Camera-type eye (tissue), 1 donor: ENCODE results near the gene TPM2. TPM values are rescaled to one million over a fixed set of nuclear protein-coding genes. Genes with fewer than 3 reads are reported as not detected.

Source experiments
- total RNA-seq: library from RNA; depleted of rRNA; stranded (reverse); fragments of >200 nt; gene quantifications from one replicate; pipeline ENCODE4 v1.2.3, GENCODE V29; 2014

TPM2 gene
- total RNA-seq = 288 TPM

DNA sequence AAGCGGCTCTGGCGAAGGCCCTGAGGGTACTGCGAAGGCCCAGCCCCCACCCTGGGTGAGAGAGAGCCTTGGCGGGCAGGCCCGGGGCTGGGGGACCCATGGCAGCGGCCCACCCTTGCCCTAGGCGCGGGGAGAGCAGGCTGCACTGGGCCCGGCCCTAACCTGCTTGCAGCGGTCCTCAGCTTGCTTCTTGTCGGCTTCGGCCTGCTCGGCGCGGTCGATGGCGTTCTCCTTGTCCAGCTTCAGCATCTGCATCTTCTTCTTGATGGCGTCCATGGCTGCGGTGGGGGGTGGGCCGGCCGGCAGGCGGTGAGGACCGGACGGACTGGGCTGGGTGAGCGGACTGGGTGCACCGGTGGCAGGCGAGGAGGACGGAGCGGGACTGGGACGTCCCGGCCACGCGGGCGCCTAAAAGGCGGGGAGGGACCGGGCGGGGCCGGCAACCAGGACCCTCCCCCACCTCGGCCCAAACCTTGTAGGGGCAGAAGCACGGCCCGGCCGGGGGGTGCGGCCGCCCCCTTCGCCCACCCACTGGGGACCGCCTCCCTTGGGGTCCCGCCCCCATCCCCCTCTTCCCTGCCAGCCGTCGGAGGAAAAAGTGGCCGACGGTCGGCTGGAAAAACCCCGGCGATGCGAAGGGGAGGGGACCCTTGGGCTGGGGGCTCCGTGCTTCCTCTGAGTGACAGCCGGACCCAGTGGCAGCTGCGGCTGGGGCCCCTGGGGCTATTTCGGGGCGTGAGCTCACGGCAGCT lies at the start of gene TPM2:
Gene TPM2, minus strand, starts transcription at position 384 of the 752 bp plus-strand sequence. Its CDS starts 108 bp downstream, at position 276.

DNA sequence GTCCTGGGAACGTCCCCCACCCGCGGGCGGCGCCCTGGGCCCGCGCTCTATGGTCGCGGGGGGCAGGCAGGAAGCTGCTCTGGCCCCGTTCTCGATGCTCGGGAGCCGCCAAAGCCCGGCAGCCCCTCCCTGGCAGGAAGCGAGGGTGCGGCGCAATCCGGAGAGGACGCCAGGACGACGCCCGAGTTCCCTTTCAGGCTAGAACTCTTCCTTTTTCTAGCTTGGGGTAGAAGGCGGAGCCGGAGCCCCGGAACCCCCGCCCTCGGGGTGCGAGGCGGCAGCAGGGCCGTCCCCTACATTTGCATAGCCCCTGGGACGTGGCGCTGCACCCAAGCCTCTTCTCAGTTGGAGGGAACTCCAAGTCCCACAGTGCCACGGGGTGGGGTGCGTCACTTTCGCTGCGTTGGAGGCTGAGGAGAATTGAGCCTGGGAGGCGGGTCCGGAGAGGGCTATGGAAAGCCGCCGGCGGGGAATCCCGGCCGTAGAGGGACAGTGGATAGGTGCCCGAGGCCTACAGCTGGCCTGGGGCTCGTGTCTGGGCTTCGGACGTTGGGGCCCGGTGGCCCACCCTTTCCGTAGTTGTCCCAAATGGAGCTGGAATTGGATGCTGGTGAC lies 42.6 kb upstream of the TPM2 start, which contains the start of the genes CREB3 and TLN1:
Gene CREB3, plus strand, starts transcription at position 482 of the 615 bp plus-strand sequence. Its CDS starts 107 bp downstream, at position 589.
Gene TLN1, minus strand, starts transcription at position 11 of the 615 bp plus-strand sequence. CDS start 6,501 bp downstream, outside the sequence.

DNA sequence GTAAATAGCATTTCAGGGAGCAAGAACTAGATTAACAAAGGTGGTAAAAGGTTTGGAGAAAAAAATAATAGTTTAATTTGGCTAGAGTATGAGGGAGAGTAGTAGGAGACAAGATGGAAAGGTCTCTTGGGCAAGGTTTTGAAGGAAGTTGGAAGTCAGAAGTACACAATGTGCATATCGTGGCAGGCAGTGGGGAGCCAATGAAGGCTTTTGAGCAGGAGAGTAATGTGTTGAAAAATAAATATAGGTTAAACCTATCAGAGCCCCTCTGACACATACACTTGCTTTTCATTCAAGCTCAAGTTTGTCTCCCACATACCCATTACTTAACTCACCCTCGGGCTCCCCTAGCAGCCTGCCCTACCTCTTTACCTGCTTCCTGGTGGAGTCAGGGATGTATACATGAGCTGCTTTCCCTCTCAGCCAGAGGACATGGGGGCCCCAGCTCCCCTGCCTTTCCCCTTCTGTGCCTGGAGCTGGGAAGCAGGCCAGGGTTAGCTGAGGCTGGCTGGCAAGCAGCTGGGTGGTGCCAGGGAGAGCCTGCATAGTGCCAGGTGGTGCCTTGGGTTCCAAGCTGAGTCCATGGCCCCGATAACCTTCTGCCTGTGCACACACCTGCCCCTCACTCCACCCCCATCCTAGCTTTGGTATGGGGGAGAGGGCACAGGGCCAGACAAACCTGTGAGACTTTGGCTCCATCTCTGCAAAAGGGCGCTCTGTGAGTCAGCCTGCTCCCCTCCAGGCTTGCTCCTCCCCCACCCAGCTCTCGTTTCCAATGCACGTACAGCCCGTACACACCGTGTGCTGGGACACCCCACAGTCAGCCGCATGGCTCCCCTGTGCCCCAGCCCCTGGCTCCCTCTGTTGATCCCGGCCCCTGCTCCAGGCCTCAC lies 16.3 kb downstream of the TPM2 start, which contains the start of gene CA9:
Gene CA9, plus strand, starts transcription at position 797 of the 893 bp plus-strand sequence. Its CDS starts 32 bp downstream, at position 829.

DNA sequence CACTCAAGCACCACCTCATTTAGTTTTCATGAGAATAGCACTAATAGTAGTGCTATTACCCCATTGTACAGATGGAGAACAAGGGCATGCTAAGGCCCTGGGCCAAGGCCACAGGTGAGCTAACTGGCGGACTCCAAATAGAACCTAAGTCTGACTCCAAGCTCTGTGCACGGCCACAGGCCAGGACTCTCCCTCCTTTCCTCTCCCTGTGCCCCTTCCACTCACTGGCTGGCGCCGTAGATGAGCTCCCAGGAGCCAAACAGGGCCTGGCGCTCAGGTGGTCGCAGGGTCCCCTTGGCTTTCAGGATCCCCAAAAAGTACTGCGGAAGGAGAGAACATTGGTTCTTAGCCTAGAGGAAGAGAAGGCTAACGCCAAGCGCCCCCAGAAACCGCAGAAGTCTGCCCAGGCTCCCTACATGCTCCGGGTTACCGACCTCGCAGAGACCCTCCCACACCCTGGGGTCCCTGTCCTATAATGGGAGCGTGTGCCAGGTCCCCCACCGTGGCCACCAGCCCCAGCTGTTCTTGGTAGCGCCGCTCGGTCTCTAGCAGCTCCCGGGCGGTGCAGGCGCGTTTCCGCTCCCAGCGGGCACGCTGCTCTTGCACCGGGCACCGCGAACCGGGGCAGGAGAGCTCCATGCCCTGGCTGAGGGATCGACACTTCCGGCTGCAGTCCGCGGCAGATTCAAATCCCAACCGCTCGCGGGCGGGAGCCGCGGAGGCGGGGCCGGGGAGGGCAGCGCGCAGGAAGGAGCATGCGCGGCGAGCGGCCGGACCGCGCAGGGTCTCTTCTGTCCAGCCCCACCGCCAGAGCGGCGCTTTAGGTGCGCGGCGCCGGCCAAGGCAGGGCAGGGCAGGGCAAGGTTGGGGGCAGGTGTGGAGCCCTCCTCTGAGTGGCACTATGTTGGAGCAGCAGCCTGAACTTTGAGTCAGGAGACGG lies 24.9 kb downstream of the TPM2 start, which contains the start of gene ARHGEF39:
Gene ARHGEF39, minus strand, starts transcription at position 665 of the 940 bp plus-strand sequence. Its CDS starts 26 bp downstream, at position 639.

DNA sequence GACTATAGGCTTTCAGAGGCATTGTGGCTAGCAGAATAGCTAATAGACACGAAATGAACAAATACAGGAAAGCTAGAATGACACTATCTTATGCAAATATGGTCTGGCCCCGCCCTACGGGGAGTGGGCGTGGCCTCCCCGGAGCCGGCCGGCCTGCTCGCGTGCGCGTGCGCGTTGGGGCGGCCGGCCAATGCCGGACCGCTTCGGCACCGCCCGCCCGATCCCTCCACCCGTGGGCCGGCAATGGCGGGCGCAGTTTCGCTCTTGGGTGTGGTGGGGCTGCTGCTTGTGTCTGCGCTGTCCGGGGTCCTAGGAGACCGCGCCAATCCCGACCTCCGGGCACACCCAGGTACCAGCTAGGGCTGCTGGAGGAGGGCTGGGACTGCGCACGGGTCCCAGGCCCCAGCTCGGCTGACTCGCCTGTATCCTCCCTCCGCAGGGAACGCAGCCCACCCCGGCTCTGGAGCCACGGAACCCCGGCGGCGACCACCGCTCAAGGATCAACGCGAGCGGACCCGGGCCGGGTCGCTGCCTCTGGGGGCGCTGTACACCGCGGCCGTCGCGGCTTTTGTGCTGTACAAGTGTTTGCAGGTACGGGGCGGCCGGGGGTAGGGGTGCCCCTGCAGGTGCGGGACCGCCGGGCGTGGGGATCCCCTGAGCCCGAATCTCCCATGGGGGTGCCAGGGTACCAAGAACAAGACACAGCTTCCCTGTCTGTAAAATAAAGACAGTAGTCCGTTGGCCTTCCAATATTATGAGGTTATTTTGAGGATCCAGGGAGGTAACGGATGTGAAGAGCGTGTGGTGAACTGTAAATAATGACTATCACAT lies 31.4 kb downstream of the TPM2 start, which contains the start of gene CCDC107:
Gene CCDC107, plus strand, starts transcription at position 156 of the 831 bp plus-strand sequence. Its CDS starts 88 bp downstream, at position 244.

DNA sequence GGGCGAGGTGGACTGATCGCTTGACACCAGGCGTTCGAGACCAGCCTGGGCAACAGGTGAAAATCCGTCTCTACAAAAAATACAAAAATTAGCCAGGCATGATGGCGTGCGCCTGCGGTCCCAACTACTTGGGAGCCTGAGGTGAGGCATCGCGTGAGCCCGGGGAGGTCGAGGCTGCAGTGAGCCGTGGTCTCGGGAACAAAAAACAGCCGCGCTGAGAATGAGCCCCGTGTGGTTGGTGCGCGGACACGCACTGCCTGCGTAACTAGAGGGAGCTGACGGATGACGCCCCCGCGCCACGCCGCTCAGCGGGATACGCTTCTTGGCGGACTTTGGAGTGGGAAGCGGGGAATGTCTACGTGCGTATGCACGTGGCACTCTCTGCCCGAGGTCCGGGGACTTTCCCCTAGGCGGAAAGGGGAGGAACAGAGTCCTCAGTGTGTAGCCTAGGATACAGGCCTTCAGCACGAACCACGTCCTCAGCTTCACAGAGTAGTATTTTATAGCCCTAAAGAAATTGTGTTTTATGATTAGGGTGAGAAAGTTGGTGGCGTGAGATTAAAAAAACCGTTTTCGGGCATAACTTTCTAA lies 32.1 kb downstream of the TPM2 start, which contains the start of gene RMRP:
Gene RMRP, minus strand, starts transcription at position 474 of the 591 bp plus-strand sequence.

DNA sequence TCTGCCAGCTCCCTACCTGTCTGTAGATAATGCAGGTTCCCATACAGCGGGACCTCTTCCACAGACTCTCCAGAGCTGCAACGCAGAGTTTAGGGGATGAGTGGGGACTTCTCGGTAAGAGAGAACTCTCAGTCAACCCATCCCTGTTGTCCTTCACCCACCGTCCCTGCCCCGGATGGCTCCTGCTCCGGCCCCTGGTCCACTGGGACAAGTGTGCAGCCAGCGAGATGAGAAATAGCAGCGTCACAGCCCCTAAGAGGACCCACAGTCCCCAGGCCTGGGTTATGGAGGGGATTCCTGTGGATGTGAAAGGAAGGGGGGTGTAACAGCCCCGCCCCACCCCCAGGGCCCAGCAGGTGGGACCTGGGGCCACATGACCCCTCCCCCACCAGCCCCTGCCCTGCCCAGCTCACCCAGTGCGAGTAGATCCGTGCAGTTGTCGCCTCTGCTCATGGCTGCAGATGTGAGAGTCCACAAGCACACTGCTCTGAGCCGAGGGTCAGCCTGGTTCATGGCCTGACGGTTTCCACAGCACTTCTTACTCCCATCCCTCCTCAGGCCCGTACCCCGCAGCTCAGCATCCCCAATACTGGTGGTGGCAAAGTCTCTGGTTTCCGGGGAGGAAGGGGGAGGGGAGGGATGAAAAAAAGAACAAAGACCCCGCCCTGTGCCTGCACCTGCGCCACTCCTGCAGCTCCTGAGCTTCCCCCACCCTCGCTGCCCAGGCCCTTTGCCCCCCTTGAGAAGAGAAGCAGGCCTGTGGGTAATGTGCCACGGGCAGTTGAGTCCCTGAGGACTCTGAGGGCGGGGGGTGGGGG lies 39.2 kb downstream of the TPM2 start, which contains the start of gene SIT1:
Gene SIT1, minus strand, starts transcription at position 591 of the 818 bp plus-strand sequence. Its CDS starts 78 bp downstream, at position 513.

Other genes starting within 250 kb of the TPM2 start
- gene RUSC2, start 199.8 kb downstream of the TPM2 start, total RNA-seq = 40.5 TPM
- gene TESK1, start 84.7 kb downstream of the TPM2 start, total RNA-seq = 23.4 TPM
- 2.5 TPM for gene CD72, start 71.5 kb downstream of the TPM2 start, total RNA-seq
- not detected for gene SIT1, start 39.0 kb downstream of the TPM2 start, total RNA-seq
- gene RMRP, start 31.9 kb downstream of the TPM2 start, total RNA-seq = 5,655 TPM
- gene CCDC107, start 31.6 kb downstream of the TPM2 start, total RNA-seq = 8.9 TPM
- 1.9 TPM for gene ARHGEF39, start 24.7 kb downstream of the TPM2 start, total RNA-seq
- 0.88 TPM for gene CA9, start 16.0 kb downstream of the TPM2 start, total RNA-seq
- gene TLN1, start 42.3 kb upstream of the TPM2 start, total RNA-seq = 160 TPM
- 32.2 TPM for gene CREB3, start 42.7 kb upstream of the TPM2 start, total RNA-seq
- gene GBA2, start 59.3 kb upstream of the TPM2 start, total RNA-seq = 60.5 TPM
- 21.8 TPM for gene RGP1, start 59.4 kb upstream of the TPM2 start, total RNA-seq
- 2.3 TPM for gene MSMP, start 64.4 kb upstream of the TPM2 start, total RNA-seq
- 30.7 TPM for gene NPR2, start 101.7 kb upstream of the TPM2 start, total RNA-seq
- gene SPAG8, start 122.3 kb upstream of the TPM2 start, total RNA-seq = 2.9 TPM
- gene HINT2, start 125.1 kb upstream of the TPM2 start, total RNA-seq = 17.0 TPM
- gene FAM221B, start 138.8 kb upstream of the TPM2 start, total RNA-seq = not detected
- gene TMEM8B, start 139.3 kb upstream of the TPM2 start, total RNA-seq = 16.6 TPM
- not detected for gene OR13J1, start 180.5 kb upstream of the TPM2 start, total RNA-seq
- gene HRCT1, start 216.3 kb upstream of the TPM2 start, total RNA-seq = not detected
- gene SPAAR, start 219.6 kb upstream of the TPM2 start, total RNA-seq = 0.33 TPM